Upper lobe of left lung (tissue), 4 donors: ENCODE data around the gene NFS1.

Source experiments
- EP300 ChIP-seq, 4 donors: sonication (generic); formaldehyde crosslinking; IDR thresholded peaks; one replicate each; pipeline ENCODE4 v1.5.1; 2017; ENCODE audit warnings: antibody characterized with exemption in 4 of 4, control low read depth in 2 of 4
- POLR2A ChIP-seq, 4 donors: fragments of 450-650 bp; IDR thresholded peaks; one replicate each; pipeline ENCODE4 v1.5.1; 2016 to 2017; ENCODE audit warnings: antibody characterized with exemption in 4 of 4, mild to moderate bottlenecking in 2 of 4
- POLR2AphosphoS5 ChIP-seq, 2 donors: sonication (generic); formaldehyde crosslinking; IDR thresholded peaks; one replicate each; pipeline ENCODE4 v1.5.1; 2017; ENCODE audit warnings: antibody characterized with exemption in 2 of 2
- TF ChIP-seq, protein P1 (sequence below), 6 experiments: fragments of 450-650 bp in 4 of 6; fragments of 200-600 bp in 2 of 6; sonication (generic) in 2 of 6; IDR thresholded peaks; one replicate each; pipeline ENCODE4 v1.5.1; 2016 to 2019; ENCODE audit warnings: antibody characterized with exemption in 6 of 6

GRCh38 chr20:35619196-35620095 is 79.7 kb downstream of the NFS1 start:
- TF ChIP-seq, protein P1, sequence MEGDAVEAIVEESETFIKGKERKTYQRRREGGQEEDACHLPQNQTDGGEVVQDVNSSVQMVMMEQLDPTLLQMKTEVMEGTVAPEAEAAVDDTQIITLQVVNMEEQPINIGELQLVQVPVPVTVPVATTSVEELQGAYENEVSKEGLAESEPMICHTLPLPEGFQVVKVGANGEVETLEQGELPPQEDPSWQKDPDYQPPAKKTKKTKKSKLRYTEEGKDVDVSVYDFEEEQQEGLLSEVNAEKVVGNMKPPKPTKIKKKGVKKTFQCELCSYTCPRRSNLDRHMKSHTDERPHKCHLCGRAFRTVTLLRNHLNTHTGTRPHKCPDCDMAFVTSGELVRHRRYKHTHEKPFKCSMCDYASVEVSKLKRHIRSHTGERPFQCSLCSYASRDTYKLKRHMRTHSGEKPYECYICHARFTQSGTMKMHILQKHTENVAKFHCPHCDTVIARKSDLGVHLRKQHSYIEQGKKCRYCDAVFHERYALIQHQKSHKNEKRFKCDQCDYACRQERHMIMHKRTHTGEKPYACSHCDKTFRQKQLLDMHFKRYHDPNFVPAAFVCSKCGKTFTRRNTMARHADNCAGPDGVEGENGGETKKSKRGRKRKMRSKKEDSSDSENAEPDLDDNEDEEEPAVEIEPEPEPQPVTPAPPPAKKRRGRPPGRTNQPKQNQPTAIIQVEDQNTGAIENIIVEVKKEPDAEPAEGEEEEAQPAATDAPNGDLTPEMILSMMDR (IDR thresholded peaks at IDR 0.05), result peak in 5 of 6 experiments; percentile 19 to 43 (median 27)
- no peak for TF ChIP-seq EP300 (IDR thresholded peaks at IDR 0.05)
- peak in 1 of 4 donors; percentile 6 for TF ChIP-seq POLR2A (IDR thresholded peaks at IDR 0.05)
- no peak for TF ChIP-seq POLR2AphosphoS5 (IDR thresholded peaks at IDR 0.05)
